Mononuclear cell (primary cell): ENCODE data around the gene DLX1. TPM values are rescaled to one million over a fixed set of nuclear protein-coding genes. Genes with fewer than 3 reads are reported as not detected.
"Not testable (repeated sequence)": the region's sequence is repeated elsewhere in the genome, so short reads cannot be mapped to it uniquely, and the experiment has no call there.

Source experiments
- H3K27me3 ChIP-seq: 2 replicates; pipeline ENCODE4 v1.6.0; 2011; ENCODE audit warnings: low read length, control low read depth; ENCODE audit not compliant: insufficient read depth
- H3K4me1 ChIP-seq: 2 replicates; pipeline ENCODE4 v1.5.1; 2011; ENCODE audit warnings: mild to moderate bottlenecking, low read length, control low read depth; ENCODE audit not compliant: insufficient read depth
- H3K4me3 ChIP-seq: 2 replicates; pipeline ENCODE4 v1.5.1; 2011; ENCODE audit warnings: mild to moderate bottlenecking, low read length, moderate library complexity
- H3K9me3 ChIP-seq: 2 replicates; pipeline ENCODE4 v1.5.1; 2011; ENCODE audit warnings: low read depth, mild to moderate bottlenecking, control low read depth, low read length
- total RNA-seq: library from RNA; depleted of rRNA; stranded (reverse); fragments of >200 nt; gene quantifications from one replicate; pipeline ENCODE4 v1.2.3, GENCODE V29; 2012

The DLX1 gene
- total RNA-seq, 1 donor, result not detected

DNA sequence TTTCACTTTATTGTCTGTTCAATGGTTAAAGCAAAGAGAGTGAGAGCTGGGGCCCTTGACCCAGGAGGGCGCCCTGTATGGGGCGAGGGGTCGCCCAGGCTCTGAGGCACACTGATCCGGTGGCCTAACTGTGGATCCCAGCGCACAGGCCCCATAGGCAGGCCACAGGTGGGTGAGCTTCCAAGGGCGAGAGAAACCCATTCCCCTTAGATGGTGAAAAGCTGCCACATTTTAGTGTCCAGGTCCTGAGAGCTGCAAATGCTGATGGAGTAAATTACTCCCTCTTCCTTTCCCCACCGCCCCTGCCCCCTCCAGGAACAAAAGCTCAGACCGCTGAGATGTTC lies 23.3 kb downstream of the DLX1 start:
- peaks cover 37% of the 10 kb centered on the region for H3K4me1 ChIP-seq
- H3K27me3 ChIP-seq, result peaks cover 82% of the 10 kb centered on the region
- H3K9me3 ChIP-seq, result no peaks in the 10 kb centered on the region
- H3K4me3 ChIP-seq, result no peak overlapping the region

DNA sequence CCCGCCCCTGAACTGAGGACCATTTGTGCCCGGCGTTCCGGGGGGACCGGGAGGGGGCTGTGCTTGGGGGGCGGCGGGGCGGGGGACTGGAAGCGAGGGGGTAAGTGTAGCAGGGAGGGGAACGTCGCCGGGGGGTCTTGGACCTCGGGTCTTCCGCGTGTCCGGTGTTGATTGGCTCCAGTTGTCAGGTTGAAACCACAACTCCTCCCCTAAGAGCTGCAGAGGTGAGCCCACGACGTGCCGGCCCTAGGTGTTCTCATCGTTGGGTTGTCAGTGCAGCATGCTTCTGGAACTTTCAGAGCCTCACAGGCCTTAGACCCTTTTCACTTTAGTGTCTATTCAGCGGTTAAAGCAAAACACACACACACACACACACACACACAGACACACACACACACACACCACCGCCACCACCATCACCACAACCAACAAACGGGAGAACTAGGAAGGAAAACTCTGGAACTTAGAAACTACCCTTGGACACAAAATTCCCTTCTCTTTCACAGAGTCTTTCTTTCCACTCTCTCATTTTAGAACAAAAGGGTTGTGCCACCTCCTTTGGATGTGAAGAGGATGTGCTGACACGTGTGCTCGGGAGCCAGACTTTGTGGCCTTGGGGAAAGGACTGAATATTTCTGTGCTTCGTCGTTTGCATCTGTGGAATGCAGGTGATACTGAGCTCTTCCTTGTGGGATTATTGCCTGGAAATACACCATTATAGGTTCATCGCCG lies 24.1 kb downstream of the DLX1 start:
- Histone ChIP-seq H3K27me3 (peaks cover 79% of the 10 kb centered on the region), H3K4me1 (peaks cover 33% of the 10 kb centered on the region), H3K9me3 (no peaks in the 10 kb centered on the region), H3K4me3 (no peak overlapping the region)

DNA sequence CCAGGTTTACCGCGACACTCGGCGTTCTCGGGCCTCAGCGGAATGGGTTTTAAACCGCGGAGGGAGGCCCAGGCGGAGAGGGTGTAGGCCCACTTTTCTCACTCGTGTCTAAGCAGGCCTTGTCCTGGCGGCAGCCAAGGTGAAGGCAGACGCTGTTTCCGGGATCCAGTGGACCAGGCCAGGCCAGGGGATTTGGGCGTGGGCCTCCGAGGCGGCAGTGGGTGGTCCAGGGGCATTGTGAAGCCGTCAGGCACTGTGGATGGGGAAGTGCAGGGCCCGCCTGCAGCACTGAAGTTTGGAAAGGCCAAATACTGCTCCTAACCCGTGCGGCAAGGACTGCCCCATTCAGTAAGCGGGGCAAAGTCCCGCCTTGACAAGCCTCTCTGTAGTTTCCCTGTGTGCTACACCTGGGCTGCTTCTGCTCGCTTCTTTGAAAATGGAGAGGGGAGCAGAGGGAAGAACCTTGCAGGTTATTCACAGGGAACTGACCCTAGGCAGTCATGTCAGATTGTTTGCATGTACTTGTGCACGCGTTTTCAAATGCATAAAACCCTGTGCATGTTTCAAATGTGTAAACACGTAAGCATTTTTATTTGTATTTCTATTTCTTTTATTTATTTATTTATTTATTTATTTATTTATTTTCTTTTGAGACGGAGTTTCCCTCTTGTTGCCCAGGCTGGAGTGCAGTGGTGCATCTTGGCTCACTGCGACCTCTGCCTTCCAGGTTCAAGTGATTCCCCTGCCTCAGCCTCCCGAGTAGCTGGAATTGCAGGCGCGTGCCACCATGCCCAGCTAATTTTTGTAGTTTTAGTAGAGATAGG lies 24.9 kb downstream of the DLX1 start:
- Histone ChIP-seq H3K4me1 (peaks cover 33% of the 10 kb centered on the region), H3K4me3 (no peak overlapping the region), H3K9me3 (no peaks in the 10 kb centered on the region), H3K27me3 (peaks cover 72% of the 10 kb centered on the region)

DNA sequence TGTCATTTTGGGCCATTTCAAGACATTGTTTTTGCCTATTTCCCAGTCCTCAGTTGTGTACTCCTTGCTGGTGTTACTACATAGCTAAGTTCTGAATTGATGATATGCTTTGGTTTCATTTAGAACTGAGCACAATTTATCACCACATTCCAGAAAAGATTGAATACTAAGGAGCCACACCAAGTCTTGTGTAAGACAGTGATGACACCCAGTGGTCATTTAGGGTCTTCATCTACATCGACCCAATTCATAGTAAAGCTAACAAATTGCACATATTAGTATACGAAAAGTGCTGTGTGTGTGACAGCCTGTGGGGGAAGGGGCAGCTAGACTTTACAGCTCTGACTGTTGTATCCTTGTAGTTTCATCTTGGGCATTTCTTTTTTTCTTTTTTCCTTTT lies 28.3 kb downstream of the DLX1 start:
- H3K27me3 ChIP-seq, result peaks cover 40% of the 10 kb centered on the region

DNA sequence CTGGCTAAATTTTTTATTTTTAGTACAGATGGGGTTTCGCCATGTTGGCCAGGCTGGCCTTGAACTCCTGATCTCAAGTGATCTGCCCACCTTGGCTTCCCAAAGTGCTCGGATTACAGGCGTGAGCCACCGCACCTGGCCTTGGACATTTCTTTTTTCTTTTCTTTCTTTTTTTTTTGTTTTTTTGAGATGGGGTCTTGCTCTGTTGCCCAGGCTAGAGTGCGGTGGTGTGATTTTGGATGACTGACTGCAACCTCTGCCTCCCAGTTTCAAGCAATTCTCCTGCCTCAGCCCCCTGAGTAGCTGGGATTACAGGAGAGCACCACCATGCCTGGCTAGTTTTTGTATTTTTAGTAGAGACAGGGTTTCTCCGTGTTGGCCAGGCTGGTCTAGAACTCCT lies 28.9 kb downstream of the DLX1 start:
- not testable (repeated sequence) for H3K4me3 ChIP-seq, H3K4me1 ChIP-seq, H3K9me3 ChIP-seq
- peaks cover 37% of the 10 kb centered on the region for H3K27me3 ChIP-seq

More for the DNA sequence above, 28.3 kb downstream of the DLX1 start:
- no peak overlapping the region for H3K4me3 ChIP-seq
- no peaks in the 10 kb centered on the region for H3K9me3 ChIP-seq
- H3K4me1 ChIP-seq, result peaks cover 5% of the 10 kb centered on the region

DNA sequence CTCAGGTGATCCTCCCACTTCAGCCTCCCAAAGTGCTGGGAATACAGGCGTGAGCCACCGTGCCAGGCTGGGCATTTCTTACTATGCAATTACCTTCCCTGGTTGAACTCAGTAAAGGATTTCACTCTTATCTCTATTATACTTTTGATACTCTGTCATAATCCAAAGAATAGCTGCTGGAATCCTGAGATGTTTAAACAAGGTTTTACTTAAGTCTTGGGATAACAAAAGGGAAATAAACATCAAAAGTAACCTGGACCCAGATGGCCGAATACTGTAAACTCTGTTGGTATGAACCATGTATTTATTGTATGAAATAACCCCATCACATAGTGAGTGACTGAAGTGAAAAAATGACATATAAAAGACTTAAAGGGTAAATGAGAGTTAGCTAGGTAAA lies 29.3 kb downstream of the DLX1 start:
- no peak overlapping the region for H3K4me3 ChIP-seq
- peaks cover 5% of the 10 kb centered on the region for H3K4me1 ChIP-seq
- no peaks in the 10 kb centered on the region for H3K9me3 ChIP-seq
- peaks cover 33% of the 10 kb centered on the region for H3K27me3 ChIP-seq

DNA sequence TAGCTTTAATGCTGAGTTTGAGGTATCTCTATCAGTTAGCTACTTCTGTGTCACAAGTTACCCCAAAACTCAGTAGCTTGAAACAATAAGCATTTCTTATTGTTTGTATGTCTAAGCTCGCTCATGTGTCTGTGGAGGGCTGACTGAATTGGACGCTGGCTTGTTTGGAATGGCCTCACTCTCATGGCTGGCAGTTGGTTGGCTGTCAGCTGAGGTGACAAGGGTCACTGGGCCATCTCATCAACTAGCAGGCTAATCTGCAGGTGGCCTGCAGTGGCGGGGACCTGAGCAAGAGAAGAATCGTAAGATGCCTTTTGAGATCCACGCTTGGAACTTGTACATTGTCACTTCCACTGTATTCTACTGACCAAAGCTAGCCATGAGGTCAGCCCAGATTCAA lies 30.8 kb downstream of the DLX1 start:
- no peaks in the 10 kb centered on the region for H3K9me3 ChIP-seq
- H3K27me3 ChIP-seq, result peaks cover 25% of the 10 kb centered on the region
- no peak overlapping the region for H3K4me3 ChIP-seq
- H3K4me1 ChIP-seq, result no peaks in the 10 kb centered on the region

DNA sequence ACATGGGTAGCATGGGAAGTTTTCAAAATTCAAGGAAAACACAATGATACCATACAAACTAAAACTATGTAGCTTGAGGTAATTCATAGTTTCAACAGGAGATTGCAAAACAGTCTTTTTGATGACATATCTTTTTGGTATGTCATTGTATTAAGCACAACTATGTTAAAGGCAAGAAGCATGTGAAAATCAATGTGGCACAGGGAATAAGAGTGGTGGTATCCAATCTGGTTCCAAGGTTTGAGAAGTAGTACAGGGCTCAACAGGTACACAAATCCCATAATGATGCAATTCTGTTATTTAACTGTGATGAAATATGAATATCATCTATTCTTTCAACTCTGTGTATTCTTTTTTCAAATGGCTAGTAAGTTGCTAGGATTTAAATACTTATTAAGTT lies 33.8 kb downstream of the DLX1 start:
- no peaks in the 10 kb centered on the region for H3K9me3 ChIP-seq
- H3K4me3 ChIP-seq, result no peak overlapping the region
- H3K4me1 ChIP-seq, result no peaks in the 10 kb centered on the region
- H3K27me3 ChIP-seq, result peaks cover 7% of the 10 kb centered on the region

DNA sequence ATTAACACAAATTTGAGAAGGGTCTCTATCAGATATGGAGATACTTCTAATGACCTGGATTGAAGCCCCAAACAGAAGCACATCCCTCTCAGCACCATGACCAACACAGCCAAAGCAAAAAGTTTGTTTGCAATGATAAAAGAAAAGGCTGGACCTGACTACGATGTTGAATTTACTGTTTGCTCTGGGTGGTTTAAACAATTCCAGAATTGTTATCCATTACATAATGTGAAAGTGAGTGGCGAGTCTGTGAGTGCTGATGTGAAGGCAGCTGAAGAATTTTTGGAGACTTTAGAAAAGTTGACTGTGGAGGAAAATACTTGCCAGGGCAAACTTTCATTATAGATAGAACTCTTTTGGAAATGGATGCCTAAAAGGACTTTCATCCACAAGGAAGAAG lies 34.8 kb downstream of the DLX1 start:
- H3K4me3 ChIP-seq, result no peak overlapping the region
- peaks cover 3% of the 10 kb centered on the region for H3K27me3 ChIP-seq
- no peaks in the 10 kb centered on the region for H3K4me1 ChIP-seq
- no peaks in the 10 kb centered on the region for H3K9me3 ChIP-seq

DNA sequence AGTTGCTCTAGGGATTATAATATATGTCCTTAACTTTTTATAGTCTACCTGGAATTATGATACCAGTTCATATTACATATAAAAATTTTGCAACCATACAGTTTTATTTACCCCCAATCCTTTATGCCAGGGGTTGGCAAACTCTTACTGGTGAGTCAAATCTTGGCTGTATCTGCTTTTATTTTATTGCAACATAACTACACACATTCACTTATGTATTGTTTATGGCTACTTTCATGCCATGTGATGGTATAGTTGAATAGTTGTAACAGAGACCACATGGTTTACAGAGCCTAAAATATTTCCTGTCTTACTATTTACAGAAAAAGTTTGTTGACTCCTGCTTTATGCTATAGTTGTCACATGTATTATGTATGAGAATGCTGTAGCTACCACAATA lies 43.2 kb downstream of the DLX1 start:
- Histone ChIP-seq H3K27me3 (no peaks in the 10 kb centered on the region), H3K9me3 (no peaks in the 10 kb centered on the region), H3K4me1 (no peaks in the 10 kb centered on the region), H3K4me3 (no peak overlapping the region)

DNA sequence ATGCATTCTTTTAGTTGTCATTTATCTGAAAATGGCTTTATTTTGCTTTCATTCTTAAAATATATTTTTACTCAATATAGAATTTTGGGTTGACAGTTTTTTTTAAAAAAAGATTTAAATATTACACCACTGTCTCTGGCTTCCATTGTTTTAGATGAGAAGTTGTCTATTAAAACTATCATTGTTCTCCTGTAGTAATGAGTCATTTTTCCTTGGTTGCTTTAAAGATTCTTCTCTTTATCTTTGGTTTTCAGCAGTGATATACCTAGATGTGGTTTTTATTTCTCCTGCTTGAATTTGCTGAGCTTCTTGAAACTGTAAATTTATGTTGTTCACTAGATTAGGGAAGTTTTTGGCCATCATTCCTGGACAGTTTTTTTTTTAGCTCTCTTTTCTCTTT lies 44.1 kb downstream of the DLX1 start:
- no peak overlapping the region for H3K4me3 ChIP-seq
- no peaks in the 10 kb centered on the region for H3K4me1 ChIP-seq
- H3K9me3 ChIP-seq, result no peaks in the 10 kb centered on the region
- no peaks in the 10 kb centered on the region for H3K27me3 ChIP-seq

DNA sequence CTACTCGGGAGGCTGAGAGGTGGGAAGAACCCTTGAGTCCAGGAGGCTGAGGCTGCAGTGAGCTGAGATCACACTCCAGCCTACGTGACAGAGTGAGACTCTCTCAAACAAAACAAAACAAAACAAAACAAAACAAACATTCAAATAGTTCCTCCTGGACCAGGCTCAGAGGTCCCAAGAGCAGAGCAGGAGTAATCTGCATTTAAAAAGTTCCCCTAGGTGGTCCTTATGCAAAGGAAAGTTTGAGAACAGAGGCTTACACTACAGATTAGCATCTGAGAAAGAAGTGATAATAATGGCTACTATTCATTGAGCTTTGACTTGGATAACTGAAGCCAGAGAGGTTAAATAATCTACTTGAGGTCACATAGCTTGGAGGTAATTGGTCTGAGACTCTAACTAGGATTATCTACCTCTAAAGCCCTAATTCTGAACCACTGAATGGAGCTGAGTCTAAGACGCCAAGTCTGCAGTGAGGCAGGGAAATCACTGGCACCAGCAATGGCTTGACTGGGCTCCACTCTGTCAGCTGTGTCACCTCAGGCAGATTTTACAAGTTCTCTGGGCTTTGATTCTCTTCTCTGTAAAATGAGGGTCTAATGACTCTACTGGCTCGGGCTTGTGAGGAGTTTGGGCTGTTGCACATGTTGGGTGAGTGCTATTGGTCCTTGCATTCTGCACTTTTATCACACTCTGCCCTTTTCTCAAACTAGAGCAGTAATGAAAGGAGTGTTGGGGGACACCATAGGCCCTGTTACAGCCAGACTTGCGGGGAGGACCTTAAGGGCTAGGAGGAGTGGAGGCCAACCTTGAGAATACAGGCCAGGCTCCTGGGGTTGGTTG lies 46.6 kb downstream of the DLX1 start:
- H3K27me3 ChIP-seq, result no peaks in the 10 kb centered on the region
- H3K4me3 ChIP-seq, result no peak overlapping the region
- no peaks in the 10 kb centered on the region for H3K9me3 ChIP-seq
- H3K4me1 ChIP-seq, result no peaks in the 10 kb centered on the region

DNA sequence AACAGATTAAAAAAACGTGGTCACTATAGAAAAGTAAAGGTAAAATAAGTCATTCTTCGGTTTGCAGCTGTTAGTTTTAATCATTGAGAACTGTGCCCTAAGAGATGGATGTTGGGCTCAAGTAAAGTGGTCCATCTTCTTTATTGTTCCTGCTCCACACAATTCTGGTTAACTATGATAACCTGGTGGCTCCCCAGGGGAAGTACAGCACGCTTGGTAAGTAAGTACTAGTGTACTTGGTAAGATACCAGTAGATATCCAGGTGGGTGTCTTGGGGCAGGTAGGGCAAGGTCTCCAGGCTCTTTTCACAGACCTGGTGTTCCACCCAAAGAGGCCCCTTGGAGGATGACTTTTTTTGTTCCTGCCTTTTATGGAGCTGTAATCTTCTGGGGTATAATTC lies 49.0 kb downstream of the DLX1 start:
- H3K4me1 ChIP-seq, result no peaks in the 10 kb centered on the region
- H3K27me3 ChIP-seq, result no peaks in the 10 kb centered on the region
- no peaks in the 10 kb centered on the region for H3K9me3 ChIP-seq
- no peak overlapping the region for H3K4me3 ChIP-seq

DNA sequence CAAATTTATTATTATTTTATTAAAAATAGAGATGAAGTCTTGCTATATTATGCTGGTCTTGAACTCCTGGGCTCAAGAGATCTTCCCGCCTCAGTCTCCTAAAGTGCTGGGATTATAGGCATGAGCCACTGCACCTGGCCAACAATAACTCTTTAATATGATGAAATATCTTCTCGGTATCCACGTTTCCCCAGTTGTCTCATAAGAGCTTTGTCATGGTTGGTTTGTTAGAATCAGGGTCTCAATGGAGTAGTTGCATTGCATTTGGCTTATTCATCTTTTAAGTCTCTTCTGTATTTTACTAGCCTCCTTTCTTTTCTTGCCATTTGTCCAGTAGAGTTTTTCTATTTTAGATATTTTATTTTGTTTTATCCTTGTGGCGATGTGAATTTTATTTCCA lies 50.1 kb downstream of the DLX1 start:
- no peaks in the 10 kb centered on the region for H3K4me1 ChIP-seq
- no peak overlapping the region for H3K4me3 ChIP-seq
- H3K9me3 ChIP-seq, result no peaks in the 10 kb centered on the region
- H3K27me3 ChIP-seq, result no peaks in the 10 kb centered on the region

DNA sequence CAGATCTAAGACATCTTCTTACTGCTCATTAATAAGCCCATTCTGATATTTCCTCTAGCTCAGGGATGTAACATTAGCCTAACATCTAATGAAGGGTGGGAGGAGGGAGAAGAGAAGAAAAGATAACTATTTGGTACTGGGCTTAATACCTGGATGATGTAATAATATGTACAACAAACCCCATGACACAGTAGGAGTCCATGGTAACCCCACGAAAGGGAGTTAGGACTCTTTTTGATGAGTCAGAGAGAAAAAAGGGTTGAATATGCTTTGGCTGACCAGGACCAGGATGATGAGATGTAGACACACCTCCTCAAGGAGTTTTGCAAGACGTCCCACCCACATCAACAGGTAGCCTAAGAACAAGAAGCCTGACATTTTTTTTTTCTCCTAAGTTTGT lies 51.8 kb downstream of the DLX1 start:
- no peaks in the 10 kb centered on the region for H3K27me3 ChIP-seq
- H3K4me3 ChIP-seq, result no peak overlapping the region
- H3K4me1 ChIP-seq, result no peaks in the 10 kb centered on the region
- no peaks in the 10 kb centered on the region for H3K9me3 ChIP-seq
